HCT116 (cell line): ENCODE data around the gene RIPOR3. TPM values are rescaled to one million over a fixed set of nuclear protein-coding genes. Genes with fewer than 3 reads are reported as not detected.

Experiments used
- ATAC-seq: fragments of 200-7000 bp; cut with Tn5 transposase; 2 replicates; pipeline ENCODE4 v1.9.1; 2020; ENCODE audit warnings: mild to moderate bottlenecking, moderate library complexity
- BruUV-seq: library from RNA; stranded (reverse); fragments of 400-500 nt; replicated peaks from 2 replicates; lab custom pipeline; 2021; lab: Mats Ljungman, UMichigan
- CTCF ChIA-PET: fragments of 300-600 bp; sonication (Branson Sonifier 250); formaldehyde crosslinking; loops from one replicate; lab custom pipeline; 2021; ENCODE audit warnings: antibody characterized with exemption; lab: Charles Lee
- POLR2A ChIA-PET: fragments of 300-600, 350-600 bp; sonication (Branson Sonifier 250); formaldehyde crosslinking; loops from one replicate; lab custom pipeline; 2021; ENCODE audit warnings: antibody characterized with exemption; lab: Charles Lee
- RAD21 ChIA-PET, 2 experiments: fragments of 300-600 bp; sonication (Branson Sonifier 250); formaldehyde crosslinking; loops; one replicate each; lab custom pipeline; 2023; ENCODE audit warnings: low total read pairs in 2 of 2; ENCODE audit not compliant: uncharacterized antibody in 2 of 2, unreplicated experiment in 2 of 2, low non-redundant PET in 1 of 2; lab: Charles Lee
- DNase-seq: peaks from one replicate; pipeline ENCODE4 v3.0.0-alpha.2; 2010; ENCODE audit warnings: low read depth, low spot score
- H2AFZ ChIP-seq: fragments of 200-600 bp; shearing (Covaris generic), sonication (generic); 2 replicates; pipeline ENCODE4 v1.6.1; 2017; ENCODE audit warnings: low read depth, mixed run types, mixed read lengths, antibody characterized with exemption, low read length; ENCODE audit not compliant: poor library complexity, severe bottlenecking
- H3K27ac ChIP-seq: 2 replicates; pipeline ENCODE4 v1.5.1; 2012; ENCODE audit warnings: low read depth, low read length
- H3K27me3 ChIP-seq: fragments of 200-600 bp; sonication (generic); 2 replicates; pipeline ENCODE4 v1.6.1; 2016; ENCODE audit warnings: mixed run types, low read length, mixed read lengths; ENCODE audit not compliant: insufficient read depth
- H3K36me3 ChIP-seq, 2 experiments: fragments of 200-500 bp in 1 of 2; fragments of 200-600 bp in 1 of 2; sonication (Bioruptor generic) in 1 of 2; sonication (generic) in 1 of 2; 2 replicates each; pipeline versions ENCODE4 v1.5.1 to v1.6.1; 2014 to 2016; ENCODE audit warnings: low read length in 2 of 2, inconsistent platforms in 1 of 2, mixed read lengths in 1 of 2, mixed run types in 1 of 2; ENCODE audit not compliant: insufficient read depth in 2 of 2, control insufficient read depth in 1 of 2
- H3K4me1 ChIP-seq, 2 experiments: fragments of 200-600 bp in 1 of 2; sonication (generic) in 1 of 2; 2 replicates each; pipeline versions ENCODE4 v1.5.1 to v1.6.1; 2012 to 2017; ENCODE audit warnings: low read length in 2 of 2, inconsistent platforms in 1 of 2, mild to moderate bottlenecking in 1 of 2, mixed read lengths in 1 of 2, mixed run types in 1 of 2, moderate library complexity in 1 of 2; ENCODE audit not compliant: insufficient read depth in 2 of 2, control insufficient read depth in 1 of 2
- H3K4me2 ChIP-seq: fragments of 200-600 bp; sonication (generic); 2 replicates; pipeline ENCODE4 v1.6.1; 2017; ENCODE audit warnings: mixed run types, low read length, mixed read lengths
- H3K4me3 ChIP-seq, 2 experiments: fragments of 200-600 bp in 1 of 2; sonication (generic) in 1 of 2; replicated peaks in 1 of 2; 2 replicates each; pipeline ENCODE4 v1.5.1; 2011 to 2016; ENCODE audit warnings: low read length in 2 of 2, control low read depth in 1 of 2, low read depth in 1 of 2, mild to moderate bottlenecking in 1 of 2, mixed read lengths in 1 of 2, mixed run types in 1 of 2
- H3K79me2 ChIP-seq: fragments of 200-600 bp; sonication (generic); 2 replicates; pipeline ENCODE4 v1.6.1; 2017; ENCODE audit warnings: mild to moderate bottlenecking, mixed run types, low read length, moderate library complexity, mixed read lengths; ENCODE audit not compliant: insufficient read depth
- H3K9ac ChIP-seq: fragments of 200-600 bp; sonication (generic); 2 replicates; pipeline ENCODE4 v1.6.1; 2016; ENCODE audit warnings: low read length, mixed read lengths
- H3K9me2 ChIP-seq: fragments of 200-600 bp; sonication (generic), shearing (Covaris generic); 2 replicates; pipeline ENCODE4 v1.6.1; 2017; ENCODE audit warnings: mixed run types, mild to moderate bottlenecking, moderate library complexity; ENCODE audit not compliant: insufficient read depth
- H3K9me3 ChIP-seq, 2 experiments: fragments of 200-500 bp in 1 of 2; fragments of 200-600 bp in 1 of 2; sonication (Bioruptor generic) in 1 of 2; sonication (generic) in 1 of 2; 2 replicates each; pipeline ENCODE4 v1.6.1; 2014 to 2017; ENCODE audit warnings: low read length in 2 of 2, mixed read lengths in 2 of 2, inconsistent platforms in 1 of 2, low read depth in 1 of 2, mild to moderate bottlenecking in 1 of 2, mixed run types in 1 of 2, moderate library complexity in 1 of 2; ENCODE audit not compliant: control insufficient read depth in 1 of 2, insufficient read depth in 1 of 2
- H4K20me1 ChIP-seq: fragments of 200-600 bp; sonication (generic), shearing (Covaris generic); 2 replicates; pipeline ENCODE4 v1.6.1; 2017; ENCODE audit warnings: mixed run types, mild to moderate bottlenecking, moderate library complexity; ENCODE audit not compliant: insufficient read depth
- EZH2 ChIP-seq: fragments of 200-600 bp; sonication (generic); IDR thresholded peaks from 2 replicates; pipeline ENCODE4 v1.6.1; 2017; ENCODE audit warnings: antibody characterized with exemption, mixed run types
- FOSL1 ChIP-seq: IDR thresholded peaks from 2 replicates; pipeline ENCODE4 v1.6.1; 2012; ENCODE audit warnings: low read depth
- POLR2AphosphoS5 ChIP-seq: IDR thresholded peaks from 2 replicates; pipeline ENCODE4 v1.6.1; 2011; ENCODE audit warnings: mild to moderate bottlenecking, low read depth, low read length, moderate library complexity
- RAD21 ChIP-seq: IDR thresholded peaks from 2 replicates; pipeline ENCODE4 v1.6.1; 2012; ENCODE audit warnings: low read depth, mild to moderate bottlenecking
- SIN3A ChIP-seq: IDR thresholded peaks from 2 replicates; pipeline ENCODE4 v1.6.1; 2012; ENCODE audit warnings: low read depth
- TCF7L2 ChIP-seq: IDR thresholded peaks from 2 replicates; pipeline ENCODE4 v1.7.0; 2011; ENCODE audit warnings: borderline replicate concordance, inconsistent platforms; ENCODE audit not compliant: insufficient read depth, insufficient read length; ENCODE audit errors: extremely low read depth
- YY1 ChIP-seq: IDR thresholded peaks from 2 replicates; pipeline ENCODE4 v1.6.1; 2011; ENCODE audit warnings: low read length, low read depth, moderate library complexity, mild to moderate bottlenecking; ENCODE audit not compliant: insufficient replicate concordance; ENCODE audit errors: extremely low read depth
- ZFX ChIP-seq: fragments of 450-650 bp; IDR thresholded peaks from 2 replicates; pipeline ENCODE4 v1.6.1; 2017
- intact Hi-C: fragments of 100-400 bp; cut with micrococcal nuclease; formaldehyde crosslinking; loops from 2 replicates; pipeline ENCODE4 v1.10.0; 2022
- total RNA-seq: library from RNA; stranded (reverse); gene quantifications from one replicate; pipeline ENCODE4 v1.2.1, GENCODE V29; 2021; ENCODE audit not compliant: unreplicated experiment
- TF ChIP-seq, protein P1 (sequence below): IDR thresholded peaks from 2 replicates; pipeline ENCODE4 v1.6.1; 2012
- TF ChIP-seq, protein P2 (sequence below): IDR thresholded peaks from 2 replicates; pipeline ENCODE4 v1.6.1; 2011; ENCODE audit warnings: mild to moderate bottlenecking, low read length, moderate library complexity; ENCODE audit not compliant: insufficient replicate concordance; ENCODE audit errors: extremely low read depth
- TF ChIP-seq, protein P3 (sequence below), 3 experiments: fragments of 200-600 bp in 1 of 3; sonication (generic) in 1 of 3; IDR thresholded peaks in 2 of 3; conservative IDR thresholded peaks in 1 of 3; 2 replicates each; pipeline ENCODE4 v1.5.1; 2012 to 2017; ENCODE audit warnings: low read depth in 2 of 3, low read length in 2 of 3, antibody characterized with exemption in 1 of 3, borderline replicate concordance in 1 of 3, control low read depth in 1 of 3, mild to moderate bottlenecking in 1 of 3, mixed read lengths in 1 of 3, mixed run types in 1 of 3, moderate library complexity in 1 of 3; ENCODE audit not compliant: insufficient read depth in 1 of 3

The RIPOR3 gene
- total RNA-seq, 1 experiment from 2014 or later = 0.22 TPM

DNA sequence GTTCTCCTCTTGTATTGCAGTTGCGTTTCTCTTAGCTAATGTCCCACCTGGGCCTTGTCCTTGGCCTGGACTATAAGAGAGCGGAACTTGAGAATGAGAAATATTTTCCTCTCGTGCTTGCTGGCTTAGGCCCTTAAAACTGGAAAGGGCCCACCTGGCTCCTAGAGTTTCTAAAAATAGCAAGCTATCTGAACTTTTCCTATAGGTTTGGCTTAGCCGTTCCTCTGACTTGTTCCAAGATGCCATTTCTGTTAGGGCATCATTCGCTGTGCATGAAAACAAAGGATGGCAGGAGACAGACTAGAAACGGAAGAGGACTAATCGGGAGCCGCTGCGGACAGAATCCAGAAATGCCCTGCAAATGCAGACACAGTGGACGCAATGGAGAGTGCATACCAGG lies 4.5 kb downstream of the RIPOR3 start:
- Histone ChIP-seq H3K36me3 (no peaks in the 10 kb centered on the region), H3K9ac (no peak overlapping the region), H3K27me3 (no peaks in the 10 kb centered on the region), H2AFZ (no peak overlapping the region), H3K9me2 (no peaks in the 10 kb centered on the region), H4K20me1 (no peaks in the 10 kb centered on the region), H3K4me3 (no peak overlapping the region), H3K27ac (no peak overlapping the region), H3K79me2 (no peaks in the 10 kb centered on the region), H3K4me1 (peaks cover 12 to 15% of the 10 kb centered on the region in 2 experiments), H3K4me2 (no peak overlapping the region), H3K9me3 (no peaks in the 10 kb centered on the region)
- ChIA-PET POLR2A (no interaction called here), RAD21 (no interaction called here), CTCF (no interaction called here)
- no peak for DNase-seq
- TF ChIP-seq FOSL1 = no peak
- TF ChIP-seq POLR2AphosphoS5 = no peak
- TF ChIP-seq, protein P1, sequence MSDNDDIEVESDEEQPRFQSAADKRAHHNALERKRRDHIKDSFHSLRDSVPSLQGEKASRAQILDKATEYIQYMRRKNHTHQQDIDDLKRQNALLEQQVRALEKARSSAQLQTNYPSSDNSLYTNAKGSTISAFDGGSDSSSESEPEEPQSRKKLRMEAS = no peak
- no peak for TF ChIP-seq EZH2
- TF ChIP-seq YY1 = no peak
- TF ChIP-seq, protein P2, sequence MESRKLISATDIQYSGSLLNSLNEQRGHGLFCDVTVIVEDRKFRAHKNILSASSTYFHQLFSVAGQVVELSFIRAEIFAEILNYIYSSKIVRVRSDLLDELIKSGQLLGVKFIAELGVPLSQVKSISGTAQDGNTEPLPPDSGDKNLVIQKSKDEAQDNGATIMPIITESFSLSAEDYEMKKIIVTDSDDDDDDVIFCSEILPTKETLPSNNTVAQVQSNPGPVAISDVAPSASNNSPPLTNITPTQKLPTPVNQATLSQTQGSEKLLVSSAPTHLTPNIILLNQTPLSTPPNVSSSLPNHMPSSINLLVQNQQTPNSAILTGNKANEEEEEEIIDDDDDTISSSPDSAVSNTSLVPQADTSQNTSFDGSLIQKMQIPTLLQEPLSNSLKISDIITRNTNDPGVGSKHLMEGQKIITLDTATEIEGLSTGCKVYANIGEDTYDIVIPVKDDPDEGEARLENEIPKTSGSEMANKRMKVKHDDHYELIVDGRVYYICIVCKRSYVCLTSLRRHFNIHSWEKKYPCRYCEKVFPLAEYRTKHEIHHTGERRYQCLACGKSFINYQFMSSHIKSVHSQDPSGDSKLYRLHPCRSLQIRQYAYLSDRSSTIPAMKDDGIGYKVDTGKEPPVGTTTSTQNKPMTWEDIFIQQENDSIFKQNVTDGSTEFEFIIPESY = no peak
- no peak for TF ChIP-seq SIN3A
- TF ChIP-seq, protein P3, sequence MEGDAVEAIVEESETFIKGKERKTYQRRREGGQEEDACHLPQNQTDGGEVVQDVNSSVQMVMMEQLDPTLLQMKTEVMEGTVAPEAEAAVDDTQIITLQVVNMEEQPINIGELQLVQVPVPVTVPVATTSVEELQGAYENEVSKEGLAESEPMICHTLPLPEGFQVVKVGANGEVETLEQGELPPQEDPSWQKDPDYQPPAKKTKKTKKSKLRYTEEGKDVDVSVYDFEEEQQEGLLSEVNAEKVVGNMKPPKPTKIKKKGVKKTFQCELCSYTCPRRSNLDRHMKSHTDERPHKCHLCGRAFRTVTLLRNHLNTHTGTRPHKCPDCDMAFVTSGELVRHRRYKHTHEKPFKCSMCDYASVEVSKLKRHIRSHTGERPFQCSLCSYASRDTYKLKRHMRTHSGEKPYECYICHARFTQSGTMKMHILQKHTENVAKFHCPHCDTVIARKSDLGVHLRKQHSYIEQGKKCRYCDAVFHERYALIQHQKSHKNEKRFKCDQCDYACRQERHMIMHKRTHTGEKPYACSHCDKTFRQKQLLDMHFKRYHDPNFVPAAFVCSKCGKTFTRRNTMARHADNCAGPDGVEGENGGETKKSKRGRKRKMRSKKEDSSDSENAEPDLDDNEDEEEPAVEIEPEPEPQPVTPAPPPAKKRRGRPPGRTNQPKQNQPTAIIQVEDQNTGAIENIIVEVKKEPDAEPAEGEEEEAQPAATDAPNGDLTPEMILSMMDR (IDR thresholded peaks at IDR 0.05 in 2 of 3, conservative IDR thresholded peaks at IDR 0.05 in 1 of 3; ENCODE audit: borderline replicate concordance in 1 of 3, insufficient read depth in 1 of 3, low read depth in 2 of 3, low read length in 2 of 3) = no peak
- no peak for TF ChIP-seq TCF7L2
- no peak for TF ChIP-seq ZFX
- no peak for TF ChIP-seq RAD21
- no peak for ATAC-seq
- intact Hi-C loops = no loop called here
- no TSS peak for BruUV-seq
